ENCODE results near the gene BAIAP2. TPM values are rescaled to one million over a fixed set of nuclear protein-coding genes. Genes with fewer than 3 reads are reported as not detected.
"Not testable (repeated sequence)": the region's sequence is repeated elsewhere in the genome, so short reads cannot be mapped to it uniquely, and the experiment has no call there.

Gene BAIAP2
- polyA plus RNA-seq, 4 donors, result 30.8 to 48.7 (median 37.2) TPM

DNA sequence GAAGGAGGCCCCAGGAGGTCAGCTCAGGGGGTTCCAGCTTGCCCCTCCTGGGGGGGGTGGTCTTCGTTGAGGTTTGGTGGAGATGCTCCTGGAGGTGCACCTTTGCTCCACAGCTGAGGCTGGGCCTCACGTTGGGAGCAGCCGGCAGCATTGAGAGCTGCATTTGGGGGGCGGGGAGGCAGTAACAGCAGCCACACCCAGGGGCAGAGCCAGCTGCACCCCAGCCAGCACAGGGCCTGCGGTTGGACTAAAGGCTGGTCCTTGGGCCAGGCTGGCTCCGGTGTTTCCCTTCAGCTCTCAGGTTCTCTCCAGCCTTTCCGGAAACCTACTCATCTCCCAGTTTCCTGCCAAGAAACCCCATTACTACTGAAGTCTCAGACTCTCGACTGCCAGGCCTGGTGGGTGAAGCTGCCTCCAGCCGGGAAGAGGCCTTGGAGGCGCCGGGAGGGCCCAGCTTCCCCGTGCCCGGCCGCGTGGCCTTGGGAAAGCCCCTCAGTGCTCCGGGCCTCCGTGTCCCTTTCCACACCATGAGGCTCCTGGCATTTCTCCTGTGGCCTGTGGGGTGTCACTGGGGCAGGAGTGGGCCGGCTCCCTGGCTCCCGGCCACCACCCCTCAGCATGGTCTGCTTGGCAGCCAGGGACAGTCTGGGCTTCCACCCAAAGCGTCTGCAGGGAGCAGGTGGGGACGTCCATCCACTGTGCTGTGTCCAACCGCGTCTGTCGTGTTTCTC is 14.0 kb upstream of the BAIAP2 start:
- no peak for DNase-seq (ENCODE audit: low read depth in 4 of 4, low spot score in 3 of 4)

DNA sequence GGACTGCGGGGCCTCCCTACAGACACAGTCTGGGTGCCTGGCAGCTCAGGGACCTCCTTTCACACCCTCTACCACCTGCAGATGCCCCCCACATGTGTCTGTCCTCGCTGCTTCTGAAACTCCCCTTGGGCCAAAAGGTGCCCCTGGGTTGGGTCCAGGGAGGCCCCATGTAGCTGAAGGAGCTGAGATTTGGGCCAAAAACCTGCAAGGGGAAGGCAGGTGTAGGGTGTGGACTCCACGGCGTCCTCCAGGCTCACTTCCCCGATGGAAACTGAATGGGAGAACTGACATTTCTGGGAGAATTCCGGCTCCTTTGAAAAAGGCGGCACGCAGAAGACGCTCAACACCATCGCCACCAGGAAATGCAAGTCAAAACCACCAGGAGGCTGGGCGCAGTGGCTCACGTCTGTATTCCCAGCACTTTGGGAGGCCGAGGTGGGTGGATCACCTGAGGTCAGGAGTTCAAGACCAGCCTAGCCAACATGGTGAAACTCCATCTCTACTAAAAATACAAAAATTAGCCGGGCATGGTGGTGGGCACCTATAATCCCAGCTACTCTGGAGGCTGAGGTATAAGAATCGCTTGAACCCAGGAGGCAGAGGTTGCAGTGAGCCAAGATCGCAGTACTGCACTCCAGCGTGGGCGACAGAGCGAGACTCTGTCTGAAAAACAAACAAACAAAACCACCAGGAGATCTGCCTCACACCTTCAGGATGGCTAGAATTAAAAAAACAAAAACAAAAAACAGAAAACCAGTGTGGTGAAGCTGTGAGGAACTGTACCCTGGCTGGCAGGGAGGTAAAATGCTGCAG is 13.2 kb upstream of the BAIAP2 start:
- no peak for DNase-seq (ENCODE audit: low read depth in 4 of 4, low spot score in 3 of 4)

- no peak for DNase-seq (ENCODE audit: low read depth in 4 of 4, low spot score in 3 of 4)
Observed at GRCh38 chr17:81022344-81022676, 12.6 kb upstream of the BAIAP2 start.

DNA sequence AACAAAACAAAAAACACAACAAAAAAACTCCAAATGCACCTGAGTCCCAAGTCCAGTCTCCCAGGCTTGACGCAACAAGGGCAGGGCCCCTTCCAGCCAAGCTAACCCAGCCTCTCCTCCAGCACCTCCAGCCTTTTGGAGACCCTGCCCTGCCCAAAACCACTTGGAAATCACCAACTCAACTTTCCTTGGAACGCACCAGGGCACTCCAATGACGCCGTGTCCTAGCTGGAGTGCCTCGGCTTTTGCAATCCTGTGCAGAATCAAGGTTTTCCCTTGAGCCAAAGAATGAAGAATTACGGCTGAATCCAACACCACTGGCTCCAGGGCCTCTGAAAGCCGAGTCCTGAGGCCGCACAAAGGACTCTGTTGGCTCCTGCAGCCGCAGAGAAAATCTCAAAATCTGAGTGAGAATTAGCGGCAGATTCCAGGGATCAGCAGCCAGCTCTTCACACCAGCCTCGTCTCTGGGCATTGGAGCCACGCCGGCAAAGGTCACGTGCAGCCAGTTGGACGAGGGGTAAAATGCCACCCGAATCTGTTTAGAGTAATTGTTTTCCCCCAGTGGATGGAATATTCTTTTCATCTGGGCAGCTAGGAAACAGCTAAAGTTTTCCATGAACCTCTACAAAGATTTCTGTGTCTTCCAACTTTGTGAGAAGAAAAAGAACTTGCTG is 9.7 kb upstream of the BAIAP2 start:
- no peak for DNase-seq (ENCODE audit: low read depth in 4 of 4, low spot score in 3 of 4)

GRCh38 chr17:81025741-81026129 is 9.2 kb upstream of the BAIAP2 start:
- DNase-seq (ENCODE audit: low read depth in 4 of 4, low spot score in 3 of 4), result no peak

GRCh38 chr17:81026266-81027036 is 8.5 kb upstream of the BAIAP2 start:
- no peak for DNase-seq (ENCODE audit: low read depth in 4 of 4, low spot score in 3 of 4)

DNA sequence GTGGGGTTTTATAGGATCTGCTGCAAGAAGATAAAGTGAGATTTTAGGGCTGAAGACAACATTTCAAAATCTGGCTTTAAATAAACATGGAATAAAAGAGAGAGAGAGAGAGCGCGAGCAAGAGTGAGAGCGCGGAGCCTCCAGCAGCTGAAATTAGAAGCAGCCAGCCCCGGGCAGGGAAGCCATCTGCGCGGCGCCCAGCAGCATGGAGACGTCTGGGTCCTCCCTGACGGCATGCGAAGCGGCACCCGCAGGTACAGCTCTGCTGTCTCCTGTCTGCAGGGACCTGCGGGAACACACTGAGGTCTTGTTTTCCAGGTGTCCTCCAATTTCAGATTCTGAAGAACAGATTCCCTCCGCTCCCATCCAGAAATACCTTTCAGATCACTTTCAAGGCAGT is 7.9 kb upstream of the BAIAP2 start:
- DNase-seq (ENCODE audit: low read depth in 4 of 4, low spot score in 3 of 4), result no peak

GRCh38 chr17:81027591-81028505 is 7.1 kb upstream of the BAIAP2 start:
- no peak for DNase-seq (ENCODE audit: low read depth in 4 of 4, low spot score in 3 of 4)

- no peak for DNase-seq (ENCODE audit: low read depth in 4 of 4, low spot score in 3 of 4)
Observed at GRCh38 chr17:81028506-81028858, 6.5 kb upstream of the BAIAP2 start.

GRCh38 chr17:81029859-81030258 is 5.1 kb upstream of the BAIAP2 start:
- no peak for DNase-seq (ENCODE audit: low read depth in 4 of 4, low spot score in 3 of 4)

DNA sequence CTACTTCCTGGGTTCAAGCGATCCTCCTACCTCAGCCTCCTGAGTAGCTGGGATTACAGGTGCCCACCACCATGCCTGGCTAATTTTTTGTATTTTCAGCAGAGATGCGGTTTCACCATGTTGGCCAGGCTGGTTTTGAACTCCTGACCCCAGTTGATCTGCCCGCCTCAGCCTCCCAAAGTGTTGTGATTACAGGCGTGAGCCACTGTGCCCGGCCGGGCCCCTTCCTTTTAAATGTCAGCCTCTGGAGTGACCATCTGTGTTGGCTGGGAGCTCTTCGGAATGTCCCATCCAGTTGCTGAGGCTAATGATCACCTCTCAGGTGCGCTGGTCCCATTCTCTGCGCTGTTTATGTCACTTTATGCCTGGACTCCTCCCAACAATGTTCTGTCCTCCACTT is 4.6 kb upstream of the BAIAP2 start:
- DNase-seq (ENCODE audit: low read depth in 4 of 4, low spot score in 3 of 4), result not testable (repeated sequence)

DNA sequence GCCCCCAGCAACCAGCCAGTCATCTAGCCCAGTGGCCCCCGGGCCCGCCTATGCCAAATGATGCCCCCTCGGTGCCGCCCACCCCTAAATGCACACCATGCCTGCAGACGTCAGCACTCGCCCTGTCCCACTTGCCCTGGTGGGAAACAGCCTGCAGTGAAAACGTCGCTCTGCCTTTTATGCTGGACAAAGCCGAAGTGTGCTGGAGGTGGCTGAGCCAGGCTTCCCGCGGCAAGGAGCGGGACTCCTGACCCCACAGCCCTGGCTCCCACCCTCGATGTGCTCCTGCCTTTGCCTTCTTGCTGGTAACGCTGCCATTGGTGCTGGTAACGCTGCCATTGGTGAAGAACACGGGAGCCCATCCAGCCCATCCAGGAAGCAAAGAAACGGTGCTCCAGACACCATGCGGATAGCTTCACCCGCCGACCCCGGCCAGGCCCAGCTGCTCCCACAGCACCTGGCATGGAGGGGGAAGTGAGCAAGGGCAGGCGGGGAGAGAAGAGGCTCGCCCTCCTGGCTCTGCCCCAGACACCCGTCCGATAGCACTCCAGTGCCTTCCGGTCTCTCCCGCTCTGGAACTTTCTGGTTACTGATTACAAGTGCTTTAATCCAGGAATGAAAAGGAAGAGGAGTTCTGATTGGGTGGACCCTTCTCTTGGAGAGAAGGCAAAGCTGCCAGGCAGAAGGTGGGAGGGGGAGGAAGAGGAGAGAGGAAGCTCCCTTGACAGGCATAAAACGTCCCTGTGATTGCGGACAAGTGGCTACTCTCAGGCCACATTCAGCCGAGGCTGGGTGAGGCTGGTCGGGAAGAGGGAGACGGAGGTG is 4.0 kb upstream of the BAIAP2 start:
- no peak for DNase-seq (ENCODE audit: low read depth in 4 of 4, low spot score in 3 of 4)

GRCh38 chr17:81031566-81032550 is 3.1 kb upstream of the BAIAP2 start:
- DNase-seq (ENCODE audit: low read depth in 4 of 4, low spot score in 3 of 4), result no peak

DNA sequence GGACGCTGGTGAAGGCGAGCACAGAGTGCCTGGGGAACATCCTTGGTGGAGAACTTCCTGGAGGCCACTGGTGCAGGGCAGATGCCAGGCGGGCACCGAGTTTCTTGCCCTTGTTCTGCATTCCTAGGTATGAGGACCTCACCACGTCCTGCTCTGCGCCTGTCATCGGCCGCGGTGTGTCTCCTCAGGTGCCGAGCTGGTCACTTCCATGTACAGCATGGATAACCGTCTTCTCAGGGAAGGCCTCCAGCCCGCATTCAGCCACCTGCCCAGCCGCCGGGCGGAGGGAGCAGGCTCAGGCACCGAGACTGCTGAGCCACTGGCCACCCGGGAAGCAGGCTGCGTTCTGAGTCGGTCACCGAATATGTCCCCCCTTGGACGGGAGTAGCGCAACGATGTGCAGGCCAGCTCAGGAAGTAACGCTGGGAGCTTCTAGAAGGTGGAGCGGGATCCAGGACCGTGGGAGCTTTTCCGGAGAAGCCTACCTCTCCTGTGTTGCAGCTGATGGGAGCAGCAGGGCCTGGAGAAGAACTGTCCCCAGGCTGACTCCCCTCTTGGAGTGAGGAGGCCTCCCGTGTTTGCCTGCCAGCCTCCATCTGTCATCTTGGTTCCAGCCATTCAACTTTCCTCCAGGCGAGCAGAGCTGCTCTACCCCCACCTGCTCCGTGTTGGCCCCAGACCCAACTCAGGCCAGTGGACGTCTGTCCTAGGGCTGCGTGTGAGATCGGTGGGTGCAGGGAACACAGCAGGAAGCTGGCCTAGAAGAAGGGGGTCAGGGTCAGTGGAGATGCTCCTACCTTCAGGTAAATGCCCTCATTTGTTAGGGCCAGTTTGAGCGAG is 2.1 kb upstream of the BAIAP2 start:
- DNase-seq (ENCODE audit: low read depth in 4 of 4, low spot score in 3 of 4), result no peak

- no peak for DNase-seq (ENCODE audit: low read depth in 4 of 4, low spot score in 3 of 4)
Observed at GRCh38 chr17:81033535-81034167, 1.3 kb upstream of the BAIAP2 start.

DNA sequence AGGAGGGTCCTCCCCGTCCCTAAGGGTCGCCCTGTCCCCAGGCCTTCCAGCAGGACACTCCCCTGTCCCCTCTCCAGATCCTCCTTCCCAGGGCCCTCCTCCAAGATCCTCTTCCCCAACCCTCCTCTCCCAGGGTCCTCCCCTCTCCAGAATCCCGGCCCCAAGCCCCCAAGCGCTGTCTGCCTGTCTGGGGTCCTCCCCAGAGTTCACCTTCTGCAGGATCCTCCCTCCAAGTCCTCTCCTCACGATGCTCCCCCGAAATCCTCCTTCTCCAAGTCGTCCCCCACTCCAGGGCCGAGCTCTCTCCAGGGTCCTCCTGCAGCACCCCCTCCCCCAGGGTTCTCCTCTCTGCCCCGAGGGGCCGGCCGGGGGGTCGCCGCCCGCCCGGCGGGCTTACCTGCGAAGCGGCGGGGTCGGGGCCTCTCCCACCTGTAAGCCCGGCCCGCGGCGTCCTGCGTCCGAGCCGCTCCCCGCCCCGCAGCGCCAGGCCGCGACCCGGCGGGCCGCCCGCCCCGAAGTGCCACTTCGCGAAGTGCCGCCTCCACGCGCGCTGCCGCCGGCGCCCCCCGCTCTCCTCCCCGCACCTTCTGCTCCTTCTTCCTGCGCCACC is 678 bp upstream of the BAIAP2 start:
- DNase-seq (ENCODE audit: low read depth in 4 of 4, low spot score in 3 of 4), result no peak
